K562 (cell line): ENCODE measurements around the gene EDEM2. TPM values are rescaled to one million over a fixed set of nuclear protein-coding genes. Genes with fewer than 3 reads are reported as not detected.

Source experiments
- ARID3B ChIP-seq: fragments of 250-450 bp; sonication (Bioruptor Pico); IDR thresholded peaks from 2 replicates; pipeline ENCODE4 v1.4.0; 2020; ENCODE audit warnings: borderline replicate concordance
- CBFA2T2 ChIP-seq: fragments of 450-650 bp; conservative IDR thresholded peaks from 2 replicates; pipeline ENCODE4 v1.6.1; 2017; ENCODE audit warnings: mild to moderate bottlenecking
- CTBP1 ChIP-seq: fragments of 450-650 bp; IDR thresholded peaks from 2 replicates; pipeline ENCODE4 v1.6.1; 2016; ENCODE audit warnings: borderline replicate concordance
- ETV1 ChIP-seq: fragments of 450-650 bp; conservative IDR thresholded peaks from 2 replicates; pipeline ENCODE4 v1.6.1; 2016; ENCODE audit warnings: missing genetic modification characterization, control low read depth, low read depth, missing compliant biosample characterization
- PKNOX1 ChIP-seq: fragments of 450-650 bp; IDR thresholded peaks from 2 replicates; pipeline ENCODE4 v1.6.1; 2016
- RBM22 ChIP-seq: fragments of 200-400 bp; formaldehyde crosslinking; IDR thresholded peaks from 2 replicates; pipeline ENCODE4 v1.6.1; 2018; ENCODE audit warnings: low read length, low read depth; ENCODE audit not compliant: poor library complexity, severe bottlenecking
- SRSF9 ChIP-seq: fragments of 200-400 bp; formaldehyde crosslinking; IDR thresholded peaks from 2 replicates; pipeline ENCODE4 v1.6.1; 2017; ENCODE audit warnings: low read depth, low read length, borderline replicate concordance
- ZBTB11 ChIP-seq, 3 experiments: fragments of 200-800 bp in 1 of 3; fragments of 250-450 bp in 1 of 3; fragments of 450-650 bp in 1 of 3; sonication (Bioruptor Pico) in 1 of 3; sonication (Bioruptor generic) in 1 of 3; formaldehyde crosslinking in 1 of 3; IDR thresholded peaks; 2 replicates each; pipeline versions ENCODE4 v1.6.1 to v1.8.0; 2016 to 2022; ENCODE audit warnings: mild to moderate bottlenecking in 2 of 3, missing genetic modification characterization in 2 of 3, missing compliant biosample characterization in 1 of 3, moderate library complexity in 1 of 3
- ZC3H11A ChIP-seq: IDR thresholded peaks from 2 replicates; pipeline ENCODE4 v1.6.1; 2012; ENCODE audit warnings: low read depth, low read length, improper control_type of control experiment
- ZNF174 ChIP-seq: fragments of 250-450 bp; sonication (Bioruptor Pico); IDR thresholded peaks from 2 replicates; pipeline ENCODE4 v1.4.0; 2020; ENCODE audit warnings: mild to moderate bottlenecking
- ZNF23 ChIP-seq: fragments of 250-450 bp; sonication (Bioruptor Pico); IDR thresholded peaks from 2 replicates; pipeline ENCODE4 v1.4.0; 2020; ENCODE audit warnings: mild to moderate bottlenecking
- ZNF311 ChIP-seq: fragments of 250-450 bp; sonication (Bioruptor Pico); IDR thresholded peaks from 2 replicates; pipeline ENCODE4 v1.4.0; 2020; ENCODE audit warnings: mild to moderate bottlenecking, moderate library complexity
- polyA plus RNA-seq, 8 experiments: library from polyadenylated mRNA; depleted of rRNA in 4 of 8; stranded (reverse) in 5 of 8; unstranded in 3 of 8; fragments of >200 nt; fragmentation: Nextera tagmentation in 2 of 8; fragmentation: Illumina TruSeq in 1 of 8; extraction: Ambion mirVana in 2 of 8; extraction: Trizol in 1 of 8; gene quantifications; 2 replicates each; pipeline versions ENCODE4 v1.2.1 to v1.2.3, GENCODE V29; 2011 to 2014; ENCODE audit warnings: inconsistent platforms in 1 of 8, missing spikeins in 1 of 8
- total RNA-seq, 7 experiments: library from RNA; depleted of rRNA in 6 of 7; stranded (reverse); fragments of >200 nt in 6 of 7; fragmentation: Illumina TruSeq in 2 of 7; extraction: Trizol in 2 of 7; gene quantifications; 2 replicates each; pipeline versions ENCODE4 v1.2.1 to v1.2.3, GENCODE V29; 2011 to 2021; ENCODE audit warnings: low replicate concordance in 1 of 7
- TF ChIP-seq, protein P1 (sequence below), 2 experiments: fragments of 450-650 bp; IDR thresholded peaks; 2 replicates each; pipeline ENCODE4 v1.6.1; 2016
- TF ChIP-seq, protein P2 (sequence below), 3 experiments: fragments of 200-800 bp in 1 of 3; sonication (Bioruptor generic) in 1 of 3; sonication (generic) in 1 of 3; formaldehyde crosslinking in 1 of 3; IDR thresholded peaks; 2 replicates each; pipeline versions ENCODE4 v1.6.1 to v1.8.0; 2016 to 2022; ENCODE audit warnings: mild to moderate bottlenecking in 2 of 3, missing compliant biosample characterization in 2 of 3, missing genetic modification characterization in 2 of 3, missing genetic modification reagents in 1 of 3
- TF ChIP-seq, protein P3 (sequence below), 2 experiments: fragments of 250-450 bp in 1 of 2; fragments of 450-650 bp in 1 of 2; sonication (Bioruptor Pico) in 1 of 2; IDR thresholded peaks; 2 replicates each; pipeline versions ENCODE4 v1.6.1 to v1.8.0; 2016 to 2021; ENCODE audit warnings: mild to moderate bottlenecking in 2 of 2, moderate library complexity in 2 of 2, missing compliant biosample characterization in 1 of 2, missing genetic modification characterization in 1 of 2

The EDEM2 gene
- total and polyA plus RNA-seq, 9 of the 15 experiments (the other 6 are each of a cell fraction or from before 2014, with no cell fraction given): 6.9 to 11.0 (median 9.7) TPM

GRCh38 chr20:35166242-35166830, 19.2 kb upstream of the EDEM2 start (continued):
- TF ChIP-seq, protein P1, sequence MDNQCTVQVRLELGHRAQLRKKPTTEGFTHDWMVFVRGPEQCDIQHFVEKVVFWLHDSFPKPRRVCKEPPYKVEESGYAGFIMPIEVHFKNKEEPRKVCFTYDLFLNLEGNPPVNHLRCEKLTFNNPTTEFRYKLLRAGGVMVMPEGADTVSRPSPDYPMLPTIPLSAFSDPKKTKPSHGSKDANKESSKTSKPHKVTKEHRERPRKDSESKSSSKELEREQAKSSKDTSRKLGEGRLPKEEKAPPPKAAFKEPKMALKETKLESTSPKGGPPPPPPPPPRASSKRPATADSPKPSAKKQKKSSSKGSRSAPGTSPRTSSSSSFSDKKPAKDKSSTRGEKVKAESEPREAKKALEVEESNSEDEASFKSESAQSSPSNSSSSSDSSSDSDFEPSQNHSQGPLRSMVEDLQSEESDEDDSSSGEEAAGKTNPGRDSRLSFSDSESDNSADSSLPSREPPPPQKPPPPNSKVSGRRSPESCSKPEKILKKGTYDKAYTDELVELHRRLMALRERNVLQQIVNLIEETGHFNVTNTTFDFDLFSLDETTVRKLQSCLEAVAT (IDR thresholded peaks at IDR 0.05): no peak
- no peak for TF ChIP-seq ARID3B
- TF ChIP-seq ZNF311 (CRISPR knock-in tag): no peak
- TF ChIP-seq ZNF23 (CRISPR knock-in tag): no peak
- peak; percentile 53 for TF ChIP-seq ETV1 (tag)
- TF ChIP-seq RBM22: no peak
- TF ChIP-seq CTBP1: peak; percentile 60; the same call in 1 of the 2 replicates
- TF ChIP-seq ZNF174 (CRISPR knock-in tag): no peak
- no peak for TF ChIP-seq SRSF9
- peak in 1 of 3 experiments; percentile 28; a peak in 1 of 6 replicates for TF ChIP-seq ZBTB11 (CRISPR knock-in tag; IDR thresholded peaks at IDR 0.05)
- TF ChIP-seq, protein P2, sequence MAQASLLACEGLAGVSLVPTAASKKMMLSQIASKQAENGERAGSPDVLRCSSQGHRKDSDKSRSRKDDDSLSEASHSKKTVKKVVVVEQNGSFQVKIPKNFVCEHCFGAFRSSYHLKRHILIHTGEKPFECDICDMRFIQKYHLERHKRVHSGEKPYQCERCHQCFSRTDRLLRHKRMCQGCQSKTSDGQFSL (CRISPR knock-in tag; IDR thresholded peaks at IDR 0.05): no peak
- TF ChIP-seq, protein P2 (tag; IDR thresholded peaks at IDR 0.05): no peak
- TF ChIP-seq ZC3H11A: no peak
- TF ChIP-seq CBFA2T2: peak; percentile 63
- TF ChIP-seq, protein P3, sequence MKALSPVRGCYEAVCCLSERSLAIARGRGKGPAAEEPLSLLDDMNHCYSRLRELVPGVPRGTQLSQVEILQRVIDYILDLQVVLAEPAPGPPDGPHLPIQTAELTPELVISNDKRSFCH (CRISPR knock-in tag; IDR thresholded peaks at IDR 0.05): no peak
- TF ChIP-seq, protein P3 (tag; IDR thresholded peaks at IDR 0.05): no peak
- no peak for TF ChIP-seq PKNOX1
